ENCODE data around the gene SMARCC1.

The SMARCC1 gene

DNA sequence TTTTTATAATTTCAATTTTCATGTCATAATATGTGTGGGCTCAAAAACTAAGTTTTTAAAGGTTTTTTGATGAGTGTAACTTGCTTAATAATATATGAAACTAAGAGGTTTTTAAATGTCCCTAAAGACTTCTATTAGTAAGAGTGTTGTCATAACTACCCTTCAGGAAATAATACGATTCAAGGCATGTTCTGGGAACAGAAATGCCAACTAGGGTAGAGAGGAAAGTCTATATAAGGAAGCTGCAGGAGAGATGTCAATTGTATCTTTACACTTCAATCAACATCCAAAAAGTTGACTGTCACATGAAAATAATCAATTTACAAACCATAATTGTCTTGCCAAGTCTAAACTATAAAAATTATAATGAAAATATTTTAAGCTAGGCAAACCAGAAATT is 76.3 kb downstream of the SMARCC1 start:
- TF ChIP-seq SPI1 (IDR thresholded peaks at IDR 0.05; ENCODE audit: borderline replicate concordance, low read depth) (no peak), GABPA (IDR thresholded peaks at IDR 0.05; ENCODE audit: low read depth) (no peak), POLR2AphosphoS5 (IDR thresholded peaks at IDR 0.05; ENCODE audit: low read depth) (no peak)
- TF ChIP-seq, protein P1, sequence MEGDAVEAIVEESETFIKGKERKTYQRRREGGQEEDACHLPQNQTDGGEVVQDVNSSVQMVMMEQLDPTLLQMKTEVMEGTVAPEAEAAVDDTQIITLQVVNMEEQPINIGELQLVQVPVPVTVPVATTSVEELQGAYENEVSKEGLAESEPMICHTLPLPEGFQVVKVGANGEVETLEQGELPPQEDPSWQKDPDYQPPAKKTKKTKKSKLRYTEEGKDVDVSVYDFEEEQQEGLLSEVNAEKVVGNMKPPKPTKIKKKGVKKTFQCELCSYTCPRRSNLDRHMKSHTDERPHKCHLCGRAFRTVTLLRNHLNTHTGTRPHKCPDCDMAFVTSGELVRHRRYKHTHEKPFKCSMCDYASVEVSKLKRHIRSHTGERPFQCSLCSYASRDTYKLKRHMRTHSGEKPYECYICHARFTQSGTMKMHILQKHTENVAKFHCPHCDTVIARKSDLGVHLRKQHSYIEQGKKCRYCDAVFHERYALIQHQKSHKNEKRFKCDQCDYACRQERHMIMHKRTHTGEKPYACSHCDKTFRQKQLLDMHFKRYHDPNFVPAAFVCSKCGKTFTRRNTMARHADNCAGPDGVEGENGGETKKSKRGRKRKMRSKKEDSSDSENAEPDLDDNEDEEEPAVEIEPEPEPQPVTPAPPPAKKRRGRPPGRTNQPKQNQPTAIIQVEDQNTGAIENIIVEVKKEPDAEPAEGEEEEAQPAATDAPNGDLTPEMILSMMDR (IDR thresholded peaks at IDR 0.05; ENCODE audit: insufficient read depth, low read length) = no peak
- TF ChIP-seq, protein P2, sequence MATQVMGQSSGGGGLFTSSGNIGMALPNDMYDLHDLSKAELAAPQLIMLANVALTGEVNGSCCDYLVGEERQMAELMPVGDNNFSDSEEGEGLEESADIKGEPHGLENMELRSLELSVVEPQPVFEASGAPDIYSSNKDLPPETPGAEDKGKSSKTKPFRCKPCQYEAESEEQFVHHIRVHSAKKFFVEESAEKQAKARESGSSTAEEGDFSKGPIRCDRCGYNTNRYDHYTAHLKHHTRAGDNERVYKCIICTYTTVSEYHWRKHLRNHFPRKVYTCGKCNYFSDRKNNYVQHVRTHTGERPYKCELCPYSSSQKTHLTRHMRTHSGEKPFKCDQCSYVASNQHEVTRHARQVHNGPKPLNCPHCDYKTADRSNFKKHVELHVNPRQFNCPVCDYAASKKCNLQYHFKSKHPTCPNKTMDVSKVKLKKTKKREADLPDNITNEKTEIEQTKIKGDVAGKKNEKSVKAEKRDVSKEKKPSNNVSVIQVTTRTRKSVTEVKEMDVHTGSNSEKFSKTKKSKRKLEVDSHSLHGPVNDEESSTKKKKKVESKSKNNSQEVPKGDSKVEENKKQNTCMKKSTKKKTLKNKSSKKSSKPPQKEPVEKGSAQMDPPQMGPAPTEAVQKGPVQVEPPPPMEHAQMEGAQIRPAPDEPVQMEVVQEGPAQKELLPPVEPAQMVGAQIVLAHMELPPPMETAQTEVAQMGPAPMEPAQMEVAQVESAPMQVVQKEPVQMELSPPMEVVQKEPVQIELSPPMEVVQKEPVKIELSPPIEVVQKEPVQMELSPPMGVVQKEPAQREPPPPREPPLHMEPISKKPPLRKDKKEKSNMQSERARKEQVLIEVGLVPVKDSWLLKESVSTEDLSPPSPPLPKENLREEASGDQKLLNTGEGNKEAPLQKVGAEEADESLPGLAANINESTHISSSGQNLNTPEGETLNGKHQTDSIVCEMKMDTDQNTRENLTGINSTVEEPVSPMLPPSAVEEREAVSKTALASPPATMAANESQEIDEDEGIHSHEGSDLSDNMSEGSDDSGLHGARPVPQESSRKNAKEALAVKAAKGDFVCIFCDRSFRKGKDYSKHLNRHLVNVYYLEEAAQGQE (IDR thresholded peaks at IDR 0.05; ENCODE audit: insufficient replicate concordance, low read depth) = no peak
- no peaks in the 10 kb centered on the region for H3K27me3 ChIP-seq (ENCODE audit: insufficient read depth, poor library complexity, severe bottlenecking)
- no peak for DNase-seq (ENCODE audit: low read depth in 1 of 2, low spot score in 1 of 2)
- H3K27ac ChIP-seq (replicated peaks) = no peak overlapping the region
- no peak overlapping the region for H3K4me3 ChIP-seq (replicated peaks; ENCODE audit: insufficient read depth, low read length)

DNA sequence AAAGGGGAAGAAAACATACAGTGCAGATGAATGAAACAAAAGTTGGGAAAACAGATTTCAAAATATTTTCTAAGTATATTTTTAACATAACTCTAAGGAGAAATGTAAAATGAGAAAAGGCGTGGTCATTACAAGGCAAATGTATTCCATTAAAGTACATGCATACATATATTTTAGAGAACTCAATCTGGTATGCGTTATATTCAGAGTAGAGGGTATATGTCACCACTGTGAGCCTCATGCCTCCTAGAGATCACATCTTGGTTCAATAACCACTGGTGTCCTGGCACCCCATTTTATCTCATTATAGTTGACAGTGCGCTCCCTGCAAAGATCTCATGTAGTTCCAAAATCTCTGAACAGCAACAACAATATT is 77.5 kb downstream of the SMARCC1 start:
- Histone ChIP-seq H3K27me3 (ENCODE audit: insufficient read depth, poor library complexity, severe bottlenecking) (no peaks in the 10 kb centered on the region), H3K27ac (replicated peaks) (no peak overlapping the region), H3K4me3 (replicated peaks; ENCODE audit: insufficient read depth, low read length) (no peak overlapping the region)
- TF ChIP-seq POLR2AphosphoS5 (IDR thresholded peaks at IDR 0.05; ENCODE audit: low read depth) = no peak
- DNase-seq (ENCODE audit: low read depth in 1 of 2, low spot score in 1 of 2) = no peak

DNA sequence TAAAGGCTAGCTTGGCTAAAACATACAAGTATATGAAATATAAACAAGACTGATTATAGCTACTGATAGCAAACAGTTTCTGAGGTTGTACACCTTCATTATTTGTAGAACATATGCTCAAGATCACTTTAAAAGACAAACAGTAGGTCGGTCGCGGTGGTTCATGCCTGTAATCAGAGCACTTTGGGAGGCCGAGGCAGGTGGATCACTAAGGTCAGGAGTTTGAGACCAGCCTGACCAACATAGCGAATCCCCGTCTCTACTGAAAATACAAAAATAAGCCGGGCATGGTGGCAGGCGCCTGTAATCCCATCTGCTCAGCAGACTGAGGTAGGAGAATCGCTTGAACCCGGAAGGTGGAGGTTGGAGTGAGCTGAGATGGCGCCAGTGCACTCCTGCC is 80.3 kb downstream of the SMARCC1 start:
- no peak overlapping the region for H3K4me3 ChIP-seq (replicated peaks; ENCODE audit: insufficient read depth, low read length)
- no peak overlapping the region for H3K27ac ChIP-seq (replicated peaks)
- no peaks in the 10 kb centered on the region for H3K27me3 ChIP-seq (ENCODE audit: insufficient read depth, poor library complexity, severe bottlenecking)
- TF ChIP-seq POLR2AphosphoS5 (IDR thresholded peaks at IDR 0.05; ENCODE audit: low read depth) (no peak), SPI1 (IDR thresholded peaks at IDR 0.05; ENCODE audit: borderline replicate concordance, low read depth) (no peak), GABPA (IDR thresholded peaks at IDR 0.05; ENCODE audit: low read depth) (no peak)
- TF ChIP-seq, protein P1 (IDR thresholded peaks at IDR 0.05; ENCODE audit: insufficient read depth, low read length) = no peak
- TF ChIP-seq, protein P2 (IDR thresholded peaks at IDR 0.05; ENCODE audit: insufficient replicate concordance, low read depth) = no peak
- DNase-seq (ENCODE audit: low read depth in 1 of 2, low spot score in 1 of 2) = no peak

DNA sequence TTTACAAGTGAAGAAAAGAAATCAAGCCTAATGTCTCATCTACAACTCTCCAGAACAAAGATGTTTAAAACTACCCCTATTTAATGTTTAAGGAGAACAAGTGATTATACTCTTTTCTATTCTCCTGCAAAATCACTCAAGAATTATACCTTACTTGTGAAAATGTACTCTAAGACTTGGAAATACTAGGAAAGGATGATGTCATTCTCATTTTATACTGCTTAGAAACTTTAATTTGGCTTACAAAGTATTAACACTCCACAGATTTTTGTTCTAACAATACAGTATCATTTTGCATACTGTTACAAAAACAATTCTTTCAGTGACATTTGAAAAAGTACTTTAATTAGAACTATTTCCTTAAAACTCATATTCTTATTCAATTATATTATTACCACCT is 89.5 kb downstream of the SMARCC1 start:
- H3K27me3 ChIP-seq (ENCODE audit: insufficient read depth, poor library complexity, severe bottlenecking) = no peaks in the 10 kb centered on the region
- no peak overlapping the region for H3K4me3 ChIP-seq (replicated peaks; ENCODE audit: insufficient read depth, low read length)
- no peak for DNase-seq (ENCODE audit: low read depth in 1 of 2, low spot score in 1 of 2)
- no peak overlapping the region for H3K27ac ChIP-seq (replicated peaks)
- TF ChIP-seq SPI1 (IDR thresholded peaks at IDR 0.05; ENCODE audit: borderline replicate concordance, low read depth) (no peak), GABPA (IDR thresholded peaks at IDR 0.05; ENCODE audit: low read depth) (no peak), POLR2AphosphoS5 (IDR thresholded peaks at IDR 0.05; ENCODE audit: low read depth) (no peak)
- TF ChIP-seq, protein P2 (IDR thresholded peaks at IDR 0.05; ENCODE audit: insufficient replicate concordance, low read depth) = no peak
- TF ChIP-seq, protein P1 (IDR thresholded peaks at IDR 0.05; ENCODE audit: insufficient read depth, low read length) = no peak

All from HL-60 (cell line).